ENCODE data around the gene GLDC.
"Not testable (repeated sequence)": the region's sequence is repeated elsewhere in the genome, so short reads cannot be mapped to it uniquely, and the experiment has no call there.

Gene GLDC

GRCh38 chr9:6645355-6646292 lies at the start of gene GLDC:
Gene GLDC (minus strand): TSS chr9:6645729. CDS start chr9:6645499, 230 bp downstream.
- DNase-seq: peak; percentile 90

DNA sequence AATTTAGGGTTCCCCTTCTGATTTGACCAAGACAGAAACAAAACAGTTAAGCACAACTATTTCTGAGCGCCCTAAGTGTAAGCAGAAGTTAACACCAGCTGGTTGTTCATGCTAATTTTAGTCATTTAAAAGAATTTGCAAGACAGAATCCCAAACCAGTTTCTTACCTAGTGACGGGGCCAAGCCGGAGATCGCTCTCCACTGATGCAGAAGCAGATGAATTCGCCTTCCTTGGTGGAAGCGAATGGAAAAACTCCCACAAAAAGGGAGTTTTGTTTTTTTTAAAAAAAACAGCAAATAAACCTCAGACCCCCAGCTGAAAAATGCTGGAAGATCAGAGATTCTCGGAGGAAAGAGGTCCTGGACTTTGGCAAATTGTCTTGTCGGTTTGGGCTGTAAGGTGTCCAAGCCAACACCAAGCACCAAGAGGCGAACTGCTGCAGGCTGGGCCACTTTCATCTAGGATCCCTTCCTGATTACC lies 47.4 kb upstream of the GLDC start:
- DNase-seq: no peak

DNA sequence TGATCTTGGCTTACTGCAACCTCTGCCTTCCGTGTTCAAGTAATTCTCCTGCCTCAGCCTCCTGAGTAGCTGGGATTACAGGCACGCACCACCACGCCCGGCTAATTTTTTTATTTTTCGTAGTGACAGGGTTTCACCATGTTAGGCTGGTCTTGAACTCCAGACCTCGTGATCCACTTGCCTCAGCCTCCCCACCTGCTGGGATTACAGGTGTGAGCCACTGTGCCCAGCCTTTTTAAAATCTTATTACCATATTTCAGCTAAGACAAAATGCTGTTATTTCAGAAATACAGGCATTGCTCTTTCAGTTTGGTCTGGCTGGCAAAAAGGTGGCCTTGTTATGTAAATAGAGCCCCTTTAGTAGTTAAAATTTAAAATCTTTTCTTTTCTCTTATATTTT lies 46.9 kb upstream of the GLDC start:
- no peak for DNase-seq

- not testable (repeated sequence) for DNase-seq
Measured at GRCh38 chr9:6690675-6691070, 45.1 kb upstream of the GLDC start.

GRCh38 chr9:6689893-6690674 lies 44.6 kb upstream of the GLDC start:
- no peak for DNase-seq

DNA sequence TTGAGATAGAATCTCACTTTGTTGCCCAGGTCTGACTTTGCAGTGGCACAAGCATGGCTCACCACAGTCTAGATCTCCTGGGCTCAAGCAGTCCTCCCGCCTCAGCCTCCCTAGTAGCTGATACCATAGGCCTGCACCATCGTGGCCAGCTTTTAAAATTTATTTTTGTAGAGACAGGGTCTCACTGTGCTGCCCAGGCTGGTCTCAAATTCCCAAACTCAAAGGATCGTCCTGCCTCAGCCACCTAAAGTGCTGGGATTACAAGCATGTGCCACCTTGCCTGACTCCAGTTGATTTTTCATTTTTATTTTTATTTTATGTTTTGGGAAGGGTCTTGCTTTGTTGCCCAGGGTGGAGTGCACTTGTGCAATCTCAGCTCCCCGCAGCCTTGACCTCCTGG lies 41.7 kb upstream of the GLDC start:
- no peak for DNase-seq

- DNase-seq: no peak
Measured at GRCh38 chr9:6686396-6686795, 40.9 kb upstream of the GLDC start.

- DNase-seq: no peak
Measured at GRCh38 chr9:6681957-6682501, 36.5 kb upstream of the GLDC start.

DNA sequence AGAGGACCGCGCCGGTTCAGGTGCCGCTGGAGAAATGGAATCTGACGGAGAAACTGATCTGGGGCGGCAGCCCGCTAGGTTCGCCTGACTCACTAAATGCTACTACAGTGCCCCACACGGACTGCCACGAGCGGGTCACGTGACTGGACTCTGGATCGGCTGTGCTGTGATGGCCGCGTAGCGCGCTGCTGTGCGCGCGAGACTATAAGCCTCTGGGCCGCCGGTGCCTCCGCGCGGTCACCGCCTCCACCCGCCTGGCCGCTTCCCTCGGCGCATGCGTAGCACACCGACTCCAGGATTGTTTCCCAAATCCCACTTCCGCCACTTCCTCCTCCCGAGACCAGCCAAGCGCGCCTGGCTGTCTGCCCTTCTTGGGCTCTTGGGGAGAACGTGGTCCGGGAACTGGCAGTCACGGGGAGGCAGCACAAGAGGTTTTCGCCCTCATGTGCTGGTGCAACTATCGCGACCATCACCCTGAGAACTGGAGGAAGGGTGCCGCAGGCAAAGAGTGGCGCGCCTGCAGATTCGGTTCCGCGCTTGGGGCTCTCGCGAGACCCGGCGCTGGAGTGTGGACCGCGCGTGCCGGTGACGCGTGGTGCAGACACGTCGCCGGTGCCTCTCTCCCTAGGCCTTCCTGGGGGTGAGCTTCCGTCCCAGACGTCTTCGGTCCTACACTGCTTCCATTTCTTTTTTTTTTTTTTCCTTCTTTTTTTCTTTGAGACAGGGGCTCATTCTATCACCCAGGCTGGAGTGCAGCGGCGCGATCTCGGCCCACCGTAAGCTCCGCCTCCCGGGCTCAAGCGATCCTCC lies 35.8 kb upstream of the GLDC start:
- DNase-seq: peak; percentile 96

- DNase-seq: peak; percentile 76
Measured at GRCh38 chr9:6680797-6681146, 35.2 kb upstream of the GLDC start.

- DNase-seq: no peak
Measured at GRCh38 chr9:6677803-6678202, 32.3 kb upstream of the GLDC start.

- DNase-seq: no peak
Measured at GRCh38 chr9:6676254-6676921, 30.9 kb upstream of the GLDC start.

GRCh38 chr9:6675268-6675667 lies 29.7 kb upstream of the GLDC start:
- no peak for DNase-seq

GRCh38 chr9:6673326-6674025 lies 27.9 kb upstream of the GLDC start:
- no peak for DNase-seq

- DNase-seq: no peak
Measured at GRCh38 chr9:6672118-6672517, 26.6 kb upstream of the GLDC start.

DNA sequence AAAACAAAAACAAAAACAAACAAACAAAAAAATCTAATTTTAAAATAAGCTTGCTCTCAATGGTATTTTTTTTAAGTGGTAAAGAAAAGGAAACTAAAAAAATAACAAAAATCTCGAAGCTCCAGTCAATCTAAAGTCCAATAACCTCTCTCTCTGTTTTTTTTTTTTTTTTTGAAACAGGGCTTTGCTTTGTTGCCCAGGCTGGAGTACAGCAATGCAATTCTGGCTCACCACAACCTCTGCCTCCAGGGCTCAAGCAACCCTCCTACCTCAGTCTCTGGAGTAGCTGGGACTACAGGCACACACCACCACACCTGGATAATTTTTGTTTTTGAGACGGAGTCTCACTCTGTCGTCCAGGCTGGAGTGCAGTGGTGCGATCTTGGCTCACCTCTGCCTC lies 25.9 kb upstream of the GLDC start:
- no peak for DNase-seq

- no peak for DNase-seq
Measured at GRCh38 chr9:6669881-6670280, 24.4 kb upstream of the GLDC start.

- no peak for DNase-seq
Measured at GRCh38 chr9:6667633-6668280, 22.2 kb upstream of the GLDC start.

DNA sequence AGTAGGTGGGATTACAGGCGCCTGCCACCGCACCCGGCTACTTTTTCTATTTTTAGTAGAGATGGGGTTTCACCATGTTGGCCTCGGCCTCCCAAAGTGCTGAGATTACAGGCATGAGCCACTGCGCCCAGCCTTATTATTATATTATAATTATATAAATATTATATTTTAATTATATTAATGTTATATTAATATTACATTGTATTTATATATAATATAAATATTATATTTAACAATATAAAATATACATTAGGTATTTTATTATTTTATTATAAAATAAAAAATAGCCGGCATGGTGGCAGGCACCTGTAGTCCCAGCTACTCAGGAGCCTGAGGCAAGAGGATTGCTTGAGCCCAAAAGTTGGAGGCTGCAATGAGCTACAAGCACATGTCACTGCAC lies 21.6 kb upstream of the GLDC start:
- DNase-seq: no peak

GRCh38 chr9:6665628-6666027 lies 20.1 kb upstream of the GLDC start:
- no peak for DNase-seq

GRCh38 chr9:6664204-6664680 lies 18.7 kb upstream of the GLDC start:
- no peak for DNase-seq
